OCI-LY1 (cell line): ENCODE data around the gene RAD51B.

Experiments
- H2AFZ ChIP-seq: fragments of 200-600 bp; sonication (generic), shearing (Covaris generic); 2 replicates; pipeline ENCODE4 v1.6.0; 2014; ENCODE audit warnings: antibody characterized with exemption, mild to moderate bottlenecking, low read length
- H3F3A ChIP-seq: fragments of 200-600 bp; sonication (generic), shearing (Covaris generic); 2 replicates; pipeline ENCODE4 v1.6.0; 2014; ENCODE audit warnings: mild to moderate bottlenecking, antibody characterized with exemption, low read length, moderate library complexity; ENCODE audit not compliant: insufficient read depth
- H3K27ac ChIP-seq: fragments of 200-600 bp; sonication (generic); 2 replicates; pipeline ENCODE4 v1.5.1; 2014; ENCODE audit warnings: low read length, mixed run types, mild to moderate bottlenecking, low read depth; ENCODE audit not compliant: poor library complexity, severe bottlenecking
- H3K27me3 ChIP-seq: fragments of 200-600 bp; sonication (generic); 2 replicates; pipeline ENCODE4 v1.6.0; 2014; ENCODE audit warnings: antibody characterized with exemption, mild to moderate bottlenecking, low read length, moderate library complexity; ENCODE audit not compliant: insufficient read depth
- H3K36me3 ChIP-seq: fragments of 200-600 bp; sonication (generic); 2 replicates; pipeline ENCODE4 v1.6.1; 2014; ENCODE audit warnings: mild to moderate bottlenecking, antibody characterized with exemption, low read length, moderate library complexity, mixed read lengths; ENCODE audit not compliant: insufficient read depth
- H3K4me1 ChIP-seq: fragments of 200-600 bp; sonication (generic); 2 replicates; pipeline ENCODE4 v1.5.1; 2014; ENCODE audit warnings: mild to moderate bottlenecking, low read length, moderate library complexity; ENCODE audit not compliant: insufficient read depth, severe bottlenecking
- H3K4me2 ChIP-seq: fragments of 200-600 bp; sonication (generic), shearing (Covaris generic); 2 replicates; pipeline ENCODE4 v1.6.1; 2014; ENCODE audit warnings: low read length
- H3K4me3 ChIP-seq: fragments of 200-600 bp; sonication (generic); 2 replicates; pipeline ENCODE4 v1.5.1; 2014; ENCODE audit warnings: low read length, low read depth, mild to moderate bottlenecking, mixed read lengths; ENCODE audit not compliant: poor library complexity, severe bottlenecking
- H3K79me2 ChIP-seq: fragments of 200-600 bp; shearing (Covaris generic); 2 replicates; pipeline ENCODE4 v1.6.1; 2016; ENCODE audit warnings: mixed run types, low read length, mixed read lengths; ENCODE audit not compliant: insufficient read depth
- H3K9ac ChIP-seq: fragments of 200-600 bp; sonication (generic), shearing (Covaris generic); 2 replicates; pipeline ENCODE4 v1.6.1; 2014; ENCODE audit warnings: mild to moderate bottlenecking, low read length, mixed read lengths
- H3K9me2 ChIP-seq: fragments of 200-600 bp; sonication (generic), shearing (Covaris generic); 2 replicates; pipeline ENCODE4 v1.6.1; 2014; ENCODE audit warnings: low read depth, mild to moderate bottlenecking, low read length, mixed read lengths
- H3K9me3 ChIP-seq: fragments of 200-600 bp; shearing (Covaris generic); 2 replicates; pipeline ENCODE4 v1.6.1; 2014; ENCODE audit warnings: low read length, mixed read lengths
- H4K20me1 ChIP-seq: fragments of 200-600 bp; sonication (generic), shearing (Covaris generic); 2 replicates; pipeline ENCODE4 v1.6.0; 2016; ENCODE audit warnings: mild to moderate bottlenecking, low read length; ENCODE audit not compliant: insufficient read depth
- EZH2 ChIP-seq: fragments of 200-600 bp; sonication (generic), shearing (Covaris generic); IDR thresholded peaks from 2 replicates; pipeline ENCODE4 v1.8.0; 2017; ENCODE audit warnings: borderline replicate concordance, mixed run types, mild to moderate bottlenecking, antibody characterized with exemption, low read length, moderate library complexity, mixed read lengths
- TF ChIP-seq, protein P1 (sequence below): fragments of 200-600 bp; sonication (generic), shearing (Covaris generic); IDR thresholded peaks from 2 replicates; pipeline ENCODE4 v1.5.1; 2017; ENCODE audit warnings: mild to moderate bottlenecking, antibody characterized with exemption, low read length, moderate library complexity, mixed read lengths

RAD51B gene

GRCh38 chr14:68653804-68654203 lies 834.2 kb downstream of the RAD51B start:
- Histone ChIP-seq H4K20me1 (no peaks in the 10 kb centered on the region), H3K27ac (no peak overlapping the region), H3F3A (no peaks in the 10 kb centered on the region), H3K4me2 (no peak overlapping the region), H3K79me2 (no peaks in the 10 kb centered on the region), H3K4me1 (no peaks in the 10 kb centered on the region), H3K27me3 (no peaks in the 10 kb centered on the region), H3K9ac (no peak overlapping the region), H3K4me3 (no peak overlapping the region), H3K36me3 (no peaks in the 10 kb centered on the region), H3K9me2 (no peaks in the 10 kb centered on the region), H3K9me3 (no peaks in the 10 kb centered on the region), H2AFZ (no peak overlapping the region)
- TF ChIP-seq, protein P1, sequence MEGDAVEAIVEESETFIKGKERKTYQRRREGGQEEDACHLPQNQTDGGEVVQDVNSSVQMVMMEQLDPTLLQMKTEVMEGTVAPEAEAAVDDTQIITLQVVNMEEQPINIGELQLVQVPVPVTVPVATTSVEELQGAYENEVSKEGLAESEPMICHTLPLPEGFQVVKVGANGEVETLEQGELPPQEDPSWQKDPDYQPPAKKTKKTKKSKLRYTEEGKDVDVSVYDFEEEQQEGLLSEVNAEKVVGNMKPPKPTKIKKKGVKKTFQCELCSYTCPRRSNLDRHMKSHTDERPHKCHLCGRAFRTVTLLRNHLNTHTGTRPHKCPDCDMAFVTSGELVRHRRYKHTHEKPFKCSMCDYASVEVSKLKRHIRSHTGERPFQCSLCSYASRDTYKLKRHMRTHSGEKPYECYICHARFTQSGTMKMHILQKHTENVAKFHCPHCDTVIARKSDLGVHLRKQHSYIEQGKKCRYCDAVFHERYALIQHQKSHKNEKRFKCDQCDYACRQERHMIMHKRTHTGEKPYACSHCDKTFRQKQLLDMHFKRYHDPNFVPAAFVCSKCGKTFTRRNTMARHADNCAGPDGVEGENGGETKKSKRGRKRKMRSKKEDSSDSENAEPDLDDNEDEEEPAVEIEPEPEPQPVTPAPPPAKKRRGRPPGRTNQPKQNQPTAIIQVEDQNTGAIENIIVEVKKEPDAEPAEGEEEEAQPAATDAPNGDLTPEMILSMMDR: no peak
- TF ChIP-seq EZH2: no peak

GRCh38 chr14:68654471-68654941 lies 834.9 kb downstream of the RAD51B start:
- H3K27me3 ChIP-seq: peaks cover 2% of the 10 kb centered on the region; the same call in 1 of the 2 replicates
- H4K20me1 ChIP-seq: no peaks in the 10 kb centered on the region
- H3K4me2 ChIP-seq: no peak overlapping the region
- H3K9ac ChIP-seq: no peak overlapping the region
- no peaks in the 10 kb centered on the region for H3K36me3 ChIP-seq
- H3K4me3 ChIP-seq: no peak overlapping the region
- TF ChIP-seq, protein P1: no peak
- TF ChIP-seq EZH2: no peak
- no peaks in the 10 kb centered on the region for H3F3A ChIP-seq
- H3K27ac ChIP-seq: no peak overlapping the region
- H2AFZ ChIP-seq: no peak overlapping the region
- no peaks in the 10 kb centered on the region for H3K4me1 ChIP-seq
- no peaks in the 10 kb centered on the region for H3K9me3 ChIP-seq
- no peaks in the 10 kb centered on the region for H3K79me2 ChIP-seq
- H3K9me2 ChIP-seq: no peaks in the 10 kb centered on the region

GRCh38 chr14:68655021-68655831 lies 835.6 kb downstream of the RAD51B start:
- Histone ChIP-seq H2AFZ (no peak overlapping the region), H3K9me2 (no peaks in the 10 kb centered on the region), H3K4me3 (no peak overlapping the region), H3K4me1 (no peaks in the 10 kb centered on the region), H3F3A (no peaks in the 10 kb centered on the region), H3K79me2 (no peaks in the 10 kb centered on the region), H3K9me3 (no peaks in the 10 kb centered on the region), H3K36me3 (no peaks in the 10 kb centered on the region), H3K27me3 (peaks cover 5% of the 10 kb centered on the region; the same call in 1 of the 2 replicates), H4K20me1 (no peaks in the 10 kb centered on the region), H3K4me2 (no peak overlapping the region), H3K27ac (no peak overlapping the region), H3K9ac (no peak overlapping the region)
- no peak for TF ChIP-seq EZH2
- TF ChIP-seq, protein P1: no peak
